GM15510 (cell line): ENCODE data around the gene SLAIN2.

Experiments
- POLR2A ChIP-seq: IDR thresholded peaks from 3 replicates; pipeline ENCODE4 v1.6.1; 2011; ENCODE audit warnings: borderline replicate concordance; ENCODE audit not compliant: insufficient read length; ENCODE audit errors: extremely low read depth

SLAIN2 gene

GRCh38 chr4:48432017-48432416 lies 90.7 kb downstream of the SLAIN2 start:
- no peak for TF ChIP-seq POLR2A

- no peak for TF ChIP-seq POLR2A
These were observed 95.0 kb downstream of the SLAIN2 start for GRCh38 chr4:48436318-48436717.

GRCh38 chr4:48439988-48440387 lies 98.7 kb downstream of the SLAIN2 start:
- no peak for TF ChIP-seq POLR2A

GRCh38 chr4:48445704-48446103 lies 104.4 kb downstream of the SLAIN2 start:
- TF ChIP-seq POLR2A = no peak

GRCh38 chr4:48446642-48447041 lies 105.3 kb downstream of the SLAIN2 start:
- TF ChIP-seq POLR2A = no peak

GRCh38 chr4:48449151-48449550 lies 107.8 kb downstream of the SLAIN2 start:
- TF ChIP-seq POLR2A = no peak

GRCh38 chr4:48450740-48451139 lies 109.4 kb downstream of the SLAIN2 start:
- TF ChIP-seq POLR2A = no peak

- TF ChIP-seq POLR2A = no peak
These were observed 113.3 kb downstream of the SLAIN2 start for GRCh38 chr4:48454591-48454990.

GRCh38 chr4:48461000-48461399 lies 119.7 kb downstream of the SLAIN2 start:
- TF ChIP-seq POLR2A = no peak

- TF ChIP-seq POLR2A = no peak
These were observed 121.0 kb downstream of the SLAIN2 start for GRCh38 chr4:48462363-48462762.

GRCh38 chr4:48467442-48467841 lies 126.1 kb downstream of the SLAIN2 start:
- TF ChIP-seq POLR2A = no peak

- no peak for TF ChIP-seq POLR2A
These were observed 126.6 kb downstream of the SLAIN2 start for GRCh38 chr4:48467891-48468290.

GRCh38 chr4:48470137-48470536 lies 128.8 kb downstream of the SLAIN2 start:
- TF ChIP-seq POLR2A = no peak

GRCh38 chr4:48470570-48470969 lies 129.2 kb downstream of the SLAIN2 start:
- TF ChIP-seq POLR2A = no peak

- TF ChIP-seq POLR2A = no peak
These were observed 131.5 kb downstream of the SLAIN2 start for GRCh38 chr4:48472794-48473193.

GRCh38 chr4:48475770-48476169 lies 134.4 kb downstream of the SLAIN2 start:
- TF ChIP-seq POLR2A = no peak
